Measurements from ENCODE around the gene RAD9B. TPM values are rescaled to one million over a fixed set of nuclear protein-coding genes. Genes with fewer than 3 reads are reported as not detected.

RAD9B gene
- polyA plus RNA-seq, 3 donors = 1.1 to 3.0 (median 1.3) TPM

DNA sequence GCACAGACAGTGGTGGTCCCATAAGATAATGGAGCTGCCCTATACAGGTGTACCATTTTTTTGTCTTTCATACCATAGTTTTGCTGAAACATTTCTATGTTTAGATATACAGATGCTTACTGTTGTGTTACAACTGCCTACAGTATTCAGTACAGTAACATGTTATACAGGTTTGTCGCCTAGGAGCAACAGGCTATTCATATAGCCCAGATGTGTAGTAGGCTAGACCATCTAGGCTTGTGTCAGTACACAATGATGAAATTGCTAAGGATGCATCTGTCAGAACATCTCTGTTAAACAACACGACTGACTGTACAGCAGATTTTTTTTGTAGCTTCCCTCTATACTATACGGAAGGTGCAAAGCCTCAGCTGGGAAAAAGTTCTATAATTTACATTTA lies 30.5 kb downstream of the RAD9B start:
- Histone ChIP-seq H3K36me3 (replicated peaks in 1 of 2; ENCODE audit: control insufficient read depth in 1 of 2, insufficient read depth in 2 of 2, low read length in 2 of 2) (peaks cover 57 to 81% of the 10 kb centered on the region in 2 donors), H3K4me1 (ENCODE audit: control insufficient read depth in 1 of 2, insufficient read depth in 2 of 2, low read length in 2 of 2) (no peaks in the 10 kb centered on the region), H3K9me3 (replicated peaks in 1 of 2; ENCODE audit: control insufficient read depth in 1 of 2, insufficient read depth in 1 of 2, low read length in 2 of 2) (no peaks in the 10 kb centered on the region), H4K20me1 (ENCODE audit: insufficient read depth, low read length) (peaks cover 65% of the 10 kb centered on the region), H3K4me2 (replicated peaks; ENCODE audit: extremely low read depth, low read length, poor library complexity, severe bottlenecking) (no peak overlapping the region), H3K27ac (ENCODE audit: low read depth in 1 of 2, low read length in 2 of 2) (no peak overlapping the region), H3K4me3 (replicated peaks in 1 of 3; ENCODE audit: low read depth in 2 of 3, low read length in 3 of 3) (no peak overlapping the region), H3K9ac (ENCODE audit: insufficient read depth, low read length, poor library complexity, severe bottlenecking) (no peak overlapping the region), H2AFZ (ENCODE audit: insufficient read depth, low read depth, low read length, poor library complexity, severe bottlenecking) (no peak overlapping the region), H3K27me3 (ENCODE audit: control insufficient read depth in 2 of 2, insufficient read depth in 2 of 2, low read length in 2 of 2) (no peaks in the 10 kb centered on the region), H3K79me2 (ENCODE audit: insufficient read depth, low read length) (peaks cover 7% of the 10 kb centered on the region)
- TF ChIP-seq, protein P1, sequence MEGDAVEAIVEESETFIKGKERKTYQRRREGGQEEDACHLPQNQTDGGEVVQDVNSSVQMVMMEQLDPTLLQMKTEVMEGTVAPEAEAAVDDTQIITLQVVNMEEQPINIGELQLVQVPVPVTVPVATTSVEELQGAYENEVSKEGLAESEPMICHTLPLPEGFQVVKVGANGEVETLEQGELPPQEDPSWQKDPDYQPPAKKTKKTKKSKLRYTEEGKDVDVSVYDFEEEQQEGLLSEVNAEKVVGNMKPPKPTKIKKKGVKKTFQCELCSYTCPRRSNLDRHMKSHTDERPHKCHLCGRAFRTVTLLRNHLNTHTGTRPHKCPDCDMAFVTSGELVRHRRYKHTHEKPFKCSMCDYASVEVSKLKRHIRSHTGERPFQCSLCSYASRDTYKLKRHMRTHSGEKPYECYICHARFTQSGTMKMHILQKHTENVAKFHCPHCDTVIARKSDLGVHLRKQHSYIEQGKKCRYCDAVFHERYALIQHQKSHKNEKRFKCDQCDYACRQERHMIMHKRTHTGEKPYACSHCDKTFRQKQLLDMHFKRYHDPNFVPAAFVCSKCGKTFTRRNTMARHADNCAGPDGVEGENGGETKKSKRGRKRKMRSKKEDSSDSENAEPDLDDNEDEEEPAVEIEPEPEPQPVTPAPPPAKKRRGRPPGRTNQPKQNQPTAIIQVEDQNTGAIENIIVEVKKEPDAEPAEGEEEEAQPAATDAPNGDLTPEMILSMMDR (IDR thresholded peaks at IDR 0.05) = no peak
- H3K27ac Mint-ChIP-seq = no peak overlapping the region
- no peak overlapping the region for H3K4me3 Mint-ChIP-seq
- H3K36me3 Mint-ChIP-seq = peaks cover 58 to 78% of the 10 kb centered on the region in 2 donors
- H3K4me1 Mint-ChIP-seq = no peaks in the 10 kb centered on the region
- intact Hi-C loops (cut with micrococcal nuclease) = no loop called here
- H3K9me3 Mint-ChIP-seq = no peaks in the 10 kb centered on the region
- DNase-seq = no peak
- H3K27me3 Mint-ChIP-seq (ENCODE audit: low read depth in 3 of 3) = peaks cover 0 to 3% (median 0%) of the 10 kb centered on the region in 3 donors
- no CpG with 5 or more reads among the region's 3 CpGs for WGBS (ENCODE audit: insufficient coverage)

DNA sequence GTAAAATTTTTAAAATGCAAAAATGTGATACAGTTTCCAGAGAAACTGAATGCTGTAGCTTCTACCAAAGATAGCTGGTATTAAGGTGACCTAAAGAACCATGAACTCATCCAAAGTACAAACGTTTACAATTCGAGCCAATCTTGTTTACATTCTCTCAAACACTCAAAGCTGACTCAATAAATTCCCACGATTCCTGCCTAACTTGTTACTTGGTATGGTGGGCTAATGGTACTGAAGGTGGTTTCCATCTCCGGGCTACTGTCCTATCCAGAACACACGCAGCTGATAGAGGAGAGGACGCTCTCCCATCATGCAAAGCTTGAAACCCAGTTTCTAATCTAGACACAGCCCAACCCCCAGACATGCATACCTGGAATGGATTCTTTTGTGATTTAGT lies 31.5 kb downstream of the RAD9B start:
- Mint-ChIP-seq H3K27ac (peak overlapping the region in 1 of 7 donors; percentile 60), H3K36me3 (peaks cover 66 to 87% of the 10 kb centered on the region in 2 donors), H3K4me3 (no peak overlapping the region), H3K27me3 (ENCODE audit: low read depth in 3 of 3) (peaks cover 0 to 3% (median 0%) of the 10 kb centered on the region in 3 donors), H3K4me1 (no peaks in the 10 kb centered on the region), H3K9me3 (no peaks in the 10 kb centered on the region)
- TF ChIP-seq, protein P1 (IDR thresholded peaks at IDR 0.05) = no peak
- H4K20me1 ChIP-seq (ENCODE audit: insufficient read depth, low read length) = peaks cover 74% of the 10 kb centered on the region
- no peaks in the 10 kb centered on the region for H3K4me1 ChIP-seq (ENCODE audit: control insufficient read depth in 1 of 2, insufficient read depth in 2 of 2, low read length in 2 of 2)
- intact Hi-C loops (cut with micrococcal nuclease) = no loop called here
- no peaks in the 10 kb centered on the region for H3K27me3 ChIP-seq (ENCODE audit: control insufficient read depth in 2 of 2, insufficient read depth in 2 of 2, low read length in 2 of 2)
- no peak overlapping the region for H3K27ac ChIP-seq (ENCODE audit: low read depth in 1 of 2, low read length in 2 of 2)
- peaks cover 10% of the 10 kb centered on the region for H3K79me2 ChIP-seq (ENCODE audit: insufficient read depth, low read length)
- no CpG with 5 or more reads among the region's 6 CpGs for WGBS (ENCODE audit: insufficient coverage)
- H2AFZ ChIP-seq (ENCODE audit: insufficient read depth, low read depth, low read length, poor library complexity, severe bottlenecking) = no peak overlapping the region
- H3K36me3 ChIP-seq (replicated peaks in 1 of 2; ENCODE audit: control insufficient read depth in 1 of 2, insufficient read depth in 2 of 2, low read length in 2 of 2) = peaks cover 67 to 91% of the 10 kb centered on the region in 2 donors
- no peak overlapping the region for H3K9ac ChIP-seq (ENCODE audit: insufficient read depth, low read length, poor library complexity, severe bottlenecking)
- no peaks in the 10 kb centered on the region for H3K9me3 ChIP-seq (replicated peaks in 1 of 2; ENCODE audit: control insufficient read depth in 1 of 2, insufficient read depth in 1 of 2, low read length in 2 of 2)
- no peak overlapping the region for H3K4me3 ChIP-seq (replicated peaks in 1 of 3; ENCODE audit: low read depth in 2 of 3, low read length in 3 of 3)
- DNase-seq = no peak
- H3K4me2 ChIP-seq (replicated peaks; ENCODE audit: extremely low read depth, low read length, poor library complexity, severe bottlenecking) = no peak overlapping the region
